Ecto neural progenitor cell (in vitro differentiated cells): Measurements from ENCODE around the gene BRD7.

Experiments
- DNase-seq: peaks from one replicate; pipeline ENCODE4 v3.0.0-alpha.2; 2018; ENCODE audit warnings: low spot score

BRD7 gene

GRCh38 chr16:50368410-50369132, at the start of gene BRD7:
Gene BRD7 (minus strand): TSS chr16:50368988. CDS start chr16:50368774, 214 bp downstream.
- peak; percentile 87 for DNase-seq

- DNase-seq: no peak
Measured at GRCh38 chr16:50416388-50416787, 47.6 kb upstream of the BRD7 start.

- DNase-seq: no peak
Measured at GRCh38 chr16:50414152-50414551, 45.4 kb upstream of the BRD7 start.

- DNase-seq: no peak
Measured at GRCh38 chr16:50411034-50411433, 42.2 kb upstream of the BRD7 start.

- DNase-seq: no peak
Measured at GRCh38 chr16:50408001-50408561, 39.3 kb upstream of the BRD7 start.

- no peak for DNase-seq
Measured at GRCh38 chr16:50407351-50407750, 38.6 kb upstream of the BRD7 start.

- DNase-seq: no peak
Measured at GRCh38 chr16:50403491-50403890, 34.7 kb upstream of the BRD7 start.

- no peak for DNase-seq
Measured at GRCh38 chr16:50402298-50402895, 33.6 kb upstream of the BRD7 start.

- no peak for DNase-seq
Measured at GRCh38 chr16:50401355-50401754, 32.6 kb upstream of the BRD7 start.

GRCh38 chr16:50400967-50401348, 32.2 kb upstream of the BRD7 start:
- no peak for DNase-seq

- no peak for DNase-seq
Measured at GRCh38 chr16:50400312-50400966, 31.7 kb upstream of the BRD7 start.

- DNase-seq: no peak
Measured at GRCh38 chr16:50399411-50399810, 30.6 kb upstream of the BRD7 start.

GRCh38 chr16:50398336-50398735, 29.5 kb upstream of the BRD7 start:
- no peak for DNase-seq

GRCh38 chr16:50396761-50397535, 28.2 kb upstream of the BRD7 start:
- DNase-seq: no peak

- DNase-seq: no peak
Measured at GRCh38 chr16:50395763-50396710, 27.2 kb upstream of the BRD7 start.

GRCh38 chr16:50393858-50394802, 25.3 kb upstream of the BRD7 start:
- DNase-seq: no peak

GRCh38 chr16:50393416-50393815, 24.6 kb upstream of the BRD7 start:
- DNase-seq: no peak

- DNase-seq: no peak
Measured at GRCh38 chr16:50390914-50391716, 22.3 kb upstream of the BRD7 start.

- no peak for DNase-seq
Measured at GRCh38 chr16:50390371-50390771, 21.6 kb upstream of the BRD7 start.
